ENCODE results near the gene ACO2. TPM values are rescaled to one million over a fixed set of nuclear protein-coding genes. Genes with fewer than 3 reads are reported as not detected.
A peak's percentile ranks its signal among the peaks of the same experiment; 100 is the strongest.

ACO2 gene
- total and polyA plus RNA-seq, 2 donors = 29.7 to 33.9 TPM

GRCh38 chr22:41530890-41531714, 62.2 kb downstream of the ACO2 start:
- Histone ChIP-seq H3K9me3 (ENCODE audit: control insufficient read depth in 2 of 2, insufficient read depth in 1 of 2, low read length in 1 of 2) (no peaks in the 10 kb centered on the region), H3K36me3 (ENCODE audit: control insufficient read depth in 2 of 2, insufficient read depth in 2 of 2, low read length in 1 of 2) (peaks cover 64 to 75% of the 10 kb centered on the region in 2 donors), H3K4me1 (ENCODE audit: control insufficient read depth in 2 of 2, insufficient read depth in 2 of 2, low read length in 2 of 2) (no peaks in the 10 kb centered on the region), H3K27ac (ENCODE audit: low read depth in 1 of 2, low read length in 1 of 2) (no peak overlapping the region), H3K4me3 (ENCODE audit: low read length in 2 of 2) (no peak overlapping the region), H3K27me3 (ENCODE audit: control insufficient read depth in 2 of 2, insufficient read depth in 1 of 2, low read length in 1 of 2) (no peaks in the 10 kb centered on the region)
- WGBS = 98% methylated on average over 18 of the region's 18 CpGs
- DNase-seq (ENCODE audit: low read depth in 6 of 9, low spot score in 9 of 9) = no peak

GRCh38 chr22:41531715-41532477, 63.0 kb downstream of the ACO2 start:
- 96% methylated on average over 17 of the region's 17 CpGs for WGBS
- Histone ChIP-seq H3K9me3 (ENCODE audit: control insufficient read depth in 2 of 2, insufficient read depth in 1 of 2, low read length in 1 of 2) (no peaks in the 10 kb centered on the region), H3K4me1 (ENCODE audit: control insufficient read depth in 2 of 2, insufficient read depth in 2 of 2, low read length in 2 of 2) (no peaks in the 10 kb centered on the region), H3K36me3 (ENCODE audit: control insufficient read depth in 2 of 2, insufficient read depth in 2 of 2, low read length in 1 of 2) (peaks cover 56 to 67% of the 10 kb centered on the region in 2 donors), H3K27me3 (ENCODE audit: control insufficient read depth in 2 of 2, insufficient read depth in 1 of 2, low read length in 1 of 2) (no peaks in the 10 kb centered on the region), H3K27ac (ENCODE audit: low read depth in 1 of 2, low read length in 1 of 2) (no peak overlapping the region), H3K4me3 (ENCODE audit: low read length in 2 of 2) (no peak overlapping the region)
- no peak for DNase-seq (ENCODE audit: low read depth in 6 of 9, low spot score in 9 of 9)

GRCh38 chr22:41532908-41533825, 64.2 kb downstream of the ACO2 start:
- H3K9me3 ChIP-seq (ENCODE audit: control insufficient read depth in 2 of 2, insufficient read depth in 1 of 2, low read length in 1 of 2) = no peaks in the 10 kb centered on the region
- peak in 7 of 9 donors; percentile 36 to 67 (median 47) for DNase-seq (ENCODE audit: low read depth in 6 of 9, low spot score in 9 of 9)
- H3K27ac ChIP-seq (ENCODE audit: low read depth in 1 of 2, low read length in 1 of 2) = no peak overlapping the region
- H3K4me3 ChIP-seq (ENCODE audit: low read length in 2 of 2) = no peak overlapping the region
- peaks cover 49 to 60% of the 10 kb centered on the region in 2 donors for H3K36me3 ChIP-seq (ENCODE audit: control insufficient read depth in 2 of 2, insufficient read depth in 2 of 2, low read length in 1 of 2)
- no peaks in the 10 kb centered on the region for H3K4me1 ChIP-seq (ENCODE audit: control insufficient read depth in 2 of 2, insufficient read depth in 2 of 2, low read length in 2 of 2)
- H3K27me3 ChIP-seq (ENCODE audit: control insufficient read depth in 2 of 2, insufficient read depth in 1 of 2, low read length in 1 of 2) = no peaks in the 10 kb centered on the region
- WGBS = 76% methylated on average over 19 of the region's 19 CpGs

- no peak overlapping the region for H3K4me3 ChIP-seq (ENCODE audit: low read length in 2 of 2)
- H3K4me1 ChIP-seq (ENCODE audit: control insufficient read depth in 2 of 2, insufficient read depth in 2 of 2, low read length in 2 of 2) = no peaks in the 10 kb centered on the region
- no peak for DNase-seq (ENCODE audit: low read depth in 6 of 9, low spot score in 9 of 9)
- H3K27me3 ChIP-seq (ENCODE audit: control insufficient read depth in 2 of 2, insufficient read depth in 1 of 2, low read length in 1 of 2) = no peaks in the 10 kb centered on the region
- WGBS = 98% methylated on average over 8 of the region's 8 CpGs
- no peak overlapping the region for H3K27ac ChIP-seq (ENCODE audit: low read depth in 1 of 2, low read length in 1 of 2)
- H3K36me3 ChIP-seq (ENCODE audit: control insufficient read depth in 2 of 2, insufficient read depth in 2 of 2, low read length in 1 of 2) = peaks cover 43 to 51% of the 10 kb centered on the region in 2 donors
- no peaks in the 10 kb centered on the region for H3K9me3 ChIP-seq (ENCODE audit: control insufficient read depth in 2 of 2, insufficient read depth in 1 of 2, low read length in 1 of 2)
Observed at GRCh38 chr22:41534219-41534618, 65.3 kb downstream of the ACO2 start.

GRCh38 chr22:41535244-41535643, 66.3 kb downstream of the ACO2 start:
- WGBS = 92% methylated on average over 5 of the region's 5 CpGs
- no peaks in the 10 kb centered on the region for H3K4me1 ChIP-seq (ENCODE audit: control insufficient read depth in 2 of 2, insufficient read depth in 2 of 2, low read length in 2 of 2)
- H3K9me3 ChIP-seq (ENCODE audit: control insufficient read depth in 2 of 2, insufficient read depth in 1 of 2, low read length in 1 of 2) = no peaks in the 10 kb centered on the region
- H3K27me3 ChIP-seq (ENCODE audit: control insufficient read depth in 2 of 2, insufficient read depth in 1 of 2, low read length in 1 of 2) = no peaks in the 10 kb centered on the region
- DNase-seq (ENCODE audit: low read depth in 6 of 9, low spot score in 9 of 9) = no peak
- H3K4me3 ChIP-seq (ENCODE audit: low read length in 2 of 2) = no peak overlapping the region
- peaks cover 42 to 53% of the 10 kb centered on the region in 2 donors for H3K36me3 ChIP-seq (ENCODE audit: control insufficient read depth in 2 of 2, insufficient read depth in 2 of 2, low read length in 1 of 2)
- no peak overlapping the region for H3K27ac ChIP-seq (ENCODE audit: low read depth in 1 of 2, low read length in 1 of 2)

GRCh38 chr22:41537203-41537602, 68.3 kb downstream of the ACO2 start:
- Histone ChIP-seq H3K4me3 (ENCODE audit: low read length in 2 of 2) (no peak overlapping the region), H3K9me3 (ENCODE audit: control insufficient read depth in 2 of 2, insufficient read depth in 1 of 2, low read length in 1 of 2) (no peaks in the 10 kb centered on the region), H3K36me3 (ENCODE audit: control insufficient read depth in 2 of 2, insufficient read depth in 2 of 2, low read length in 1 of 2) (peaks cover 30 to 41% of the 10 kb centered on the region in 2 donors), H3K27me3 (ENCODE audit: control insufficient read depth in 2 of 2, insufficient read depth in 1 of 2, low read length in 1 of 2) (no peaks in the 10 kb centered on the region), H3K27ac (ENCODE audit: low read depth in 1 of 2, low read length in 1 of 2) (no peak overlapping the region), H3K4me1 (ENCODE audit: control insufficient read depth in 2 of 2, insufficient read depth in 2 of 2, low read length in 2 of 2) (peaks cover 0 to 2% of the 10 kb centered on the region in 2 donors)
- DNase-seq (ENCODE audit: low read depth in 6 of 9, low spot score in 9 of 9) = no peak
- 98% methylated on average over 3 of the region's 3 CpGs for WGBS

GRCh38 chr22:41538583-41538982, 69.7 kb downstream of the ACO2 start:
- no peaks in the 10 kb centered on the region for H3K27me3 ChIP-seq (ENCODE audit: control insufficient read depth in 2 of 2, insufficient read depth in 1 of 2, low read length in 1 of 2)
- H3K4me3 ChIP-seq (ENCODE audit: low read length in 2 of 2) = no peak overlapping the region
- H3K9me3 ChIP-seq (ENCODE audit: control insufficient read depth in 2 of 2, insufficient read depth in 1 of 2, low read length in 1 of 2) = no peaks in the 10 kb centered on the region
- no peak overlapping the region for H3K27ac ChIP-seq (ENCODE audit: low read depth in 1 of 2, low read length in 1 of 2)
- no peak for DNase-seq (ENCODE audit: low read depth in 6 of 9, low spot score in 9 of 9)
- H3K36me3 ChIP-seq (ENCODE audit: control insufficient read depth in 2 of 2, insufficient read depth in 2 of 2, low read length in 1 of 2) = peaks cover 26 to 33% of the 10 kb centered on the region in 2 donors
- WGBS = 98% methylated on average over 8 of the region's 8 CpGs
- peaks cover 4 to 8% of the 10 kb centered on the region in 2 donors for H3K4me1 ChIP-seq (ENCODE audit: control insufficient read depth in 2 of 2, insufficient read depth in 2 of 2, low read length in 2 of 2)

- Histone ChIP-seq H3K4me3 (ENCODE audit: low read length in 2 of 2) (no peak overlapping the region), H3K9me3 (ENCODE audit: control insufficient read depth in 2 of 2, insufficient read depth in 1 of 2, low read length in 1 of 2) (no peaks in the 10 kb centered on the region), H3K4me1 (ENCODE audit: control insufficient read depth in 2 of 2, insufficient read depth in 2 of 2, low read length in 2 of 2) (peaks cover 8 to 13% of the 10 kb centered on the region in 2 donors), H3K27me3 (ENCODE audit: control insufficient read depth in 2 of 2, insufficient read depth in 1 of 2, low read length in 1 of 2) (no peaks in the 10 kb centered on the region), H3K27ac (ENCODE audit: low read depth in 1 of 2, low read length in 1 of 2) (no peak overlapping the region), H3K36me3 (ENCODE audit: control insufficient read depth in 2 of 2, insufficient read depth in 2 of 2, low read length in 1 of 2) (peaks cover 23 to 28% of the 10 kb centered on the region in 2 donors)
- no peak for DNase-seq (ENCODE audit: low read depth in 6 of 9, low spot score in 9 of 9)
- WGBS = 97% methylated on average over 13 of the region's 13 CpGs
Observed at GRCh38 chr22:41539146-41540005, 70.5 kb downstream of the ACO2 start.

Data from thymus (tissue), 11 donors.